Mesendoderm (in vitro differentiated cells): ENCODE results near the gene PTPMT1.
"Not testable (repeated sequence)": the region's sequence is repeated elsewhere in the genome, so short reads cannot be mapped to it uniquely, and the experiment has no call there.

Experiments
- DNase-seq: peaks from one replicate; pipeline ENCODE4 v3.0.0; 2013
- H2AK5ac ChIP-seq: 2 replicates; pipeline ENCODE4 v1.6.1; 2013; ENCODE audit warnings: low read length, inconsistent platforms
- H2BK120ac ChIP-seq: 2 replicates; pipeline ENCODE4 v1.6.1; 2013; ENCODE audit warnings: low read depth, mild to moderate bottlenecking, low read length, moderate library complexity, mixed read lengths
- H2BK15ac ChIP-seq: replicated peaks from 2 replicates; pipeline ENCODE4 v1.6.1; 2013; ENCODE audit warnings: low read depth, mild to moderate bottlenecking, moderate library complexity
- H2BK5ac ChIP-seq: 2 replicates; pipeline ENCODE4 v1.6.1; 2013; ENCODE audit warnings: low read length, inconsistent platforms
- H3K18ac ChIP-seq: 2 replicates; pipeline ENCODE4 v1.6.1; 2013; ENCODE audit warnings: mild to moderate bottlenecking, low read length, mixed read lengths
- H3K23ac ChIP-seq: one replicate; pipeline ENCODE4 v1.6.1; 2013; ENCODE audit warnings: low read length
- H3K27ac ChIP-seq: 2 replicates; pipeline ENCODE4 v1.5.1; 2013; ENCODE audit warnings: low read depth, mild to moderate bottlenecking, inconsistent platforms, low read length, moderate library complexity
- H3K27me3 ChIP-seq: 2 replicates; pipeline ENCODE4 v1.6.1; 2013; ENCODE audit warnings: low read length, control low read depth, mild to moderate bottlenecking, inconsistent platforms; ENCODE audit not compliant: insufficient read depth, poor library complexity
- H3K36me3 ChIP-seq: 2 replicates; pipeline ENCODE4 v1.6.1; 2013; ENCODE audit warnings: low read length, inconsistent platforms; ENCODE audit not compliant: control insufficient read depth, insufficient read depth
- H3K4ac ChIP-seq: one replicate; pipeline ENCODE4 v1.6.1; 2013; ENCODE audit warnings: low read depth, mild to moderate bottlenecking, low read length, moderate library complexity
- H3K4me1 ChIP-seq: 2 replicates; pipeline ENCODE4 v1.6.1; 2013; ENCODE audit warnings: low read depth, low read length, inconsistent platforms; ENCODE audit not compliant: control insufficient read depth
- H3K4me2 ChIP-seq: 2 replicates; pipeline ENCODE4 v1.6.1; 2013; ENCODE audit warnings: low read length
- H3K4me3 ChIP-seq: 2 replicates; pipeline ENCODE4 v1.5.1; 2013; ENCODE audit warnings: mild to moderate bottlenecking, low read length
- H3K56ac ChIP-seq: one replicate; pipeline ENCODE4 v1.6.1; 2013; ENCODE audit warnings: low read length
- H3K79me1 ChIP-seq: 2 replicates; pipeline ENCODE4 v1.6.1; 2013; ENCODE audit warnings: low read length, inconsistent platforms
- H3K79me2 ChIP-seq: 2 replicates; pipeline ENCODE4 v1.6.1; 2013; ENCODE audit warnings: mild to moderate bottlenecking, low read length; ENCODE audit not compliant: control insufficient read depth, insufficient read depth
- H3K9ac ChIP-seq: 2 replicates; pipeline ENCODE4 v1.6.1; 2013; ENCODE audit warnings: low read length, inconsistent platforms
- H4K5ac ChIP-seq: one replicate; pipeline ENCODE4 v1.6.1; 2013; ENCODE audit warnings: low read length
- H4K8ac ChIP-seq: one replicate; pipeline ENCODE4 v1.6.1; 2013; ENCODE audit warnings: low read depth, mild to moderate bottlenecking, control low read depth, low read length, moderate library complexity
- whole genome bisulfite sequencing: extraction: QIAGEN DNeasy Blood & Tissue Kit; methylation state at CpG from one replicate; pipeline ENCODE4 v1.1.7; 2013; ENCODE audit warnings: low lambda C conversion rate, missing lambda C conversion rate; ENCODE audit not compliant: insufficient coverage; ENCODE audit errors: extremely low coverage; 5-methylcytosine and 5-hydroxymethylcytosine counted together

PTPMT1 gene

DNA sequence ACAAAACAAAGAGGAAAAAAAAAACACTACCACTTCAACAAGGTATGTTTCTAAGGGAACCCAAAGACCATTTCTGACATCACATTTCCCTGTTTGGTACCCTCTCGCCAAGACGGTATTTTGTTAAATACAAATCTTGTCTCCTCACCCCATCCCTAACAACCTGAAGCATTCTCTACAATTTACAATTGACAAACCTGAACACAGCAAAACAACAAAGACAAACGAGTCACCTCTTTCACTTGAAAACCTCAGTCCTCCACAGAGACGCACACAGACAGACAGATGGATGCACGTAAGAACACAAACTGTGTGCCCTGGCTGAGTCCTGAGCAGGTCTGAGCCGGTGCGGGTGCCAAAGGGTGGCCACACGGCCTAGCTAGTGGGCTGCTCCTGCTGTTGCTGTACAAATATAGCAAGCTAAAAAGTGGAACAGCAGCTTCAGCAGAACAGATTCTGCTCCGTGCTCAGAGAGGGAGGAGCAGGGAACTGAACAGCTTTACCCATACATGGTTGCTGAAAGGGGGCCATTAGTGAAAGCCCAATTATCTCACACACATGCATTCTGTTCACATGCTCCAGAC lies 41.0 kb upstream of the PTPMT1 start:
- Histone ChIP-seq H3K23ac (peak overlapping the region; percentile 83), H3K9ac (peak overlapping the region; percentile 52), H3K79me2 (peaks cover 86% of the 10 kb centered on the region), H3K4me1 (peaks cover 9% of the 10 kb centered on the region), H3K79me1 (peaks cover 3% of the 10 kb centered on the region), H2BK15ac (no peak overlapping the region), H3K27me3 (no peaks in the 10 kb centered on the region), H2AK5ac (no peak overlapping the region), H3K4ac (no peak overlapping the region), H3K4me2 (no peak overlapping the region), H3K27ac (peak overlapping the region; percentile 65), H4K5ac (no peak overlapping the region), H2BK120ac (no peak overlapping the region), H2BK5ac (no peak overlapping the region), H3K56ac (peak overlapping the region; percentile 71), H3K18ac (no peak overlapping the region), H4K8ac (no peak overlapping the region), H3K36me3 (no peaks in the 10 kb centered on the region), H3K4me3 (no peak overlapping the region)
- WGBS = no CpG with 5 or more reads among the region's 9 CpGs
- no peak for DNase-seq

DNA sequence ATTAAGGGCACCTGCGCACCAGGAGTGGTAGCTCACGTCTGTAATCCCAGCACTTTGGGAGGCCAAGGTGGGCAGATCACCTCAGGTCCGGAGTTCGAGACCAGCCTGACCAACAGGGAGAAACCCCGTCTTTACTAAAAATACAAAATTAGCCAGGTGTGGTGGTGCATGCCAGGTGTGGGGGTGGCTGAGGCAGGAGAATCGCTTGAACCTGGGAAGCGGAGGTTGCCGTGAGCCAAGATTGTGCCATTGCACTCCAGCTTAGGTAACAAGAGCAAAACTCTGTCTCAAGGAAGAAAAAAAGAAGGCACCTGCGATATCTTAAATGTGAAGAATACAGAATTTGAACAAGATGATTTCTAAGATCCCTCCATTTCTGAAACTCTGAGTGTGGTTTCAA lies 39.4 kb upstream of the PTPMT1 start:
- not testable (repeated sequence) for H3K56ac ChIP-seq, H4K5ac ChIP-seq, H3K36me3 ChIP-seq, H3K27ac ChIP-seq, H3K18ac ChIP-seq, H3K27me3 ChIP-seq, H3K79me1 ChIP-seq, H3K4me3 ChIP-seq, H3K23ac ChIP-seq, H3K4ac ChIP-seq, H2BK5ac ChIP-seq, H3K4me2 ChIP-seq, H2BK15ac ChIP-seq, H2AK5ac ChIP-seq, H3K9ac ChIP-seq, H2BK120ac ChIP-seq, DNase-seq, H3K4me1 ChIP-seq, H4K8ac ChIP-seq
- WGBS = no CpG with 5 or more reads among the region's 9 CpGs
- H3K79me2 ChIP-seq = peaks cover 89% of the 10 kb centered on the region

DNA sequence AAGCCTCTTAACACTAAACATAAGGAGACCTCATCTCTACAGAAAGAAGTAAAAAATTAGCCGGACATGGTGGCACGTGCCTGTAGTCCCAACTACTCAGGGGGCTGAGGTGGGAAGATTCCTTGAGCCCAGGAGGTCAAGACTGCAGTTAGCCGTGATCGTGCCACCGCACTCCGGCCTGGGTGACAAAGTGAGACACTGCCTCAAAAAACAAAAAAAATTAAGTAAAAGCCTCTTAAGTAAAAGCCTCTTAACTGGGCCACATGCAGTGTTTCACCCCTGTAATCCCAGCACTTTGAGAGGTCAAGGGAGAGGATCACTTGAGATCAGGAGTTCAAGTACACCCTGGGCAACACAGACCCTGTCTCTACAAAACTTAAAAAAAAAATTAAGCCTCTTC lies 38.2 kb upstream of the PTPMT1 start:
- Histone ChIP-seq H3K4me2 (no peak overlapping the region), H3K56ac (no peak overlapping the region), H3K4me1 (peaks cover 9% of the 10 kb centered on the region), H3K36me3 (no peaks in the 10 kb centered on the region), H3K4me3 (no peak overlapping the region), H2BK15ac (no peak overlapping the region), H2BK5ac (no peak overlapping the region), H3K79me2 (peaks cover 91% of the 10 kb centered on the region), H3K79me1 (peaks cover 8% of the 10 kb centered on the region), H4K5ac (no peak overlapping the region), H3K27me3 (no peaks in the 10 kb centered on the region), H3K27ac (no peak overlapping the region), H3K4ac (no peak overlapping the region), H3K9ac (no peak overlapping the region), H4K8ac (no peak overlapping the region), H3K23ac (no peak overlapping the region), H3K18ac (no peak overlapping the region), H2AK5ac (no peak overlapping the region), H2BK120ac (no peak overlapping the region)
- no CpG with 5 or more reads among the region's 6 CpGs for WGBS
- no peak for DNase-seq

DNA sequence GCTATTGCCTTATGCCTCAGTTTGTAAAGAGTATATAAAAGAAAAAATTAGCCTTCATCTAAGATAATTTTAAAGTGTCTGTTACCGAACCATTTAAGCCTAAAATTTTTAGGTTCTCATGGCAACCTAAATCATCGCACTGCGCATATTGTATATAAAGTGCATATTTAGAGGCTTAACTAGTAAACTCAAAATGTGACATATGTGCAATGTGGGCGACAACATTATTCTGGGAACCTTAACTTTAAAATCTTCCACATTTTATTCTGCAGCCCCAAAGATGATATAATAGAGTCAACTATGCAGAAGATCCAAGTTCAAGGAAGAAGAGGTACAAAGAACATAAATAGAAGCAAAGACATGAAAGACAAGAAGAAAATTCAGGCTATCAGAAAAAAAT lies 35.4 kb upstream of the PTPMT1 start:
- Histone ChIP-seq H2BK5ac (no peak overlapping the region), H2BK15ac (no peak overlapping the region), H3K9ac (no peak overlapping the region), H2AK5ac (no peak overlapping the region), H3K4me1 (no peaks in the 10 kb centered on the region), H3K23ac (no peak overlapping the region), H3K79me1 (peaks cover 4% of the 10 kb centered on the region), H3K4ac (no peak overlapping the region), H3K79me2 (peaks cover 89% of the 10 kb centered on the region), H3K27me3 (no peaks in the 10 kb centered on the region), H2BK120ac (no peak overlapping the region), H3K27ac (no peak overlapping the region), H3K18ac (no peak overlapping the region), H3K4me3 (no peak overlapping the region), H4K8ac (no peak overlapping the region), H3K4me2 (no peak overlapping the region), H4K5ac (no peak overlapping the region), H3K56ac (no peak overlapping the region), H3K36me3 (no peaks in the 10 kb centered on the region)
- WGBS = no CpG with 5 or more reads among the region's 4 CpGs
- no peak for DNase-seq

DNA sequence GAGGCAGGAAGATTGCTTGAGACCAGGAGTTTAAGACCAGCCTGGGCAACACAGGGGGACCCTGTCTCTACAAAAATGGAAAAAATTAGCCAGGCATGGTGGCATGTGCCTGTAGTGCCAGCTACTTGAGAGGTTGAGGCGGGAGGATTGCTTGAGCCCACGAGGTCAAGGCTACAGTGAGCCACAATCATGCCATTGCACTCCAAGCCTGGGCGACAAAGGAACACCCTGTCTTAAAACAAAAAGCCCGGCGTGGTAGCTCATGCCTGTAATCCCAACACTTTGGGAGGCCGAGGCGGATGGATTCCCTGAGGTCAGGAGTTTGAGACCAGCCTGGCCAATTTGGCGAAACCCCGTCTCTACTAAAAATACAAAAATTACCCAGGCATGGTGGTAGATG lies 34.7 kb upstream of the PTPMT1 start:
- H3K23ac ChIP-seq, H2BK5ac ChIP-seq, H3K9ac ChIP-seq, H3K79me1 ChIP-seq, H3K36me3 ChIP-seq, H3K4ac ChIP-seq, H3K27me3 ChIP-seq, DNase-seq, H2BK120ac ChIP-seq, H4K5ac ChIP-seq, H3K4me2 ChIP-seq, H3K18ac ChIP-seq, H3K4me1 ChIP-seq, H2AK5ac ChIP-seq, H3K56ac ChIP-seq, H4K8ac ChIP-seq, H3K27ac ChIP-seq, H3K4me3 ChIP-seq, H2BK15ac ChIP-seq: not testable (repeated sequence)
- no CpG with 5 or more reads among the region's 9 CpGs for WGBS
- H3K79me2 ChIP-seq = peaks cover 88% of the 10 kb centered on the region

DNA sequence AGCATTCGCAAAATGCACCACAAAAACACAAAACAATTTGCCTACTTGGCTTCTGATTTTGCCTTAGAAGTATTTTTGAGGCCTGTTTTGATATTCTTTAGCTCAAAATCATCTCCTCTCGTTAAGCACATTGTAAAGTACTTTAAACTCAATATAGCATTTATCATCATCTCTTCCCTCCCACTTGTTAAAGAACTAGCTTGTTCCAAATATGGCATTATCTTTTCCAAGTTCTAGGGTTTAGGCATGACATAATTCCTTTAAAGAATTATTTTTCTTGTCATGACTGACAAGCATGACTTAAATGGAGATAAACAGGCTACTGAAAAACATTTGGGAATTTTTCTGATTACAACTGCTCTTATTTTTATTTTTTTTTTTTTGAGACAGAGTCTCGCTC lies 33.7 kb upstream of the PTPMT1 start:
- Histone ChIP-seq H3K36me3 (no peaks in the 10 kb centered on the region), H2BK15ac (no peak overlapping the region)

More for the DNA sequence above, 33.7 kb upstream of the PTPMT1 start:
- H3K4me2 ChIP-seq = no peak overlapping the region
- H3K18ac ChIP-seq = no peak overlapping the region
- no peak overlapping the region for H2BK5ac ChIP-seq
- no peak overlapping the region for H4K5ac ChIP-seq
- no peak overlapping the region for H3K4ac ChIP-seq
- H3K4me1 ChIP-seq = no peaks in the 10 kb centered on the region
- DNase-seq = no peak
- H3K79me1 ChIP-seq = peaks cover 4% of the 10 kb centered on the region
- H2AK5ac ChIP-seq = no peak overlapping the region
- no peak overlapping the region for H3K27ac ChIP-seq
- H3K27me3 ChIP-seq = no peaks in the 10 kb centered on the region
- H2BK120ac ChIP-seq = no peak overlapping the region
- no peak overlapping the region for H4K8ac ChIP-seq
- H3K4me3 ChIP-seq = no peak overlapping the region
- H3K79me2 ChIP-seq = peaks cover 89% of the 10 kb centered on the region
- no CpG with 5 or more reads among the region's 3 CpGs for WGBS
- no peak overlapping the region for H3K23ac ChIP-seq
- H3K56ac ChIP-seq = no peak overlapping the region
- no peak overlapping the region for H3K9ac ChIP-seq
